Parathyroid adenoma (tissue), 2 donors: ENCODE data around the gene GRAMD1A.
"Not testable (repeated sequence)": the region's sequence is repeated elsewhere in the genome, so short reads cannot be mapped to it uniquely, and the experiment has no call there.

Experiments
- H2AFZ ChIP-seq: fragments of 300-600 bp; sonication (generic); one replicate; pipeline ENCODE4 v1.7.0; 2017; ENCODE audit warnings: antibody characterized with exemption, mild to moderate bottlenecking
- H3K27ac ChIP-seq: fragments of 300-600 bp; sonication (generic); one replicate; pipeline ENCODE4 v1.7.0; 2017
- H3K27me3 ChIP-seq: fragments of 300-600 bp; sonication (generic); one replicate; pipeline ENCODE4 v1.7.0; 2017; ENCODE audit warnings: low read length; ENCODE audit not compliant: control insufficient read depth, insufficient read depth
- H3K36me3 ChIP-seq: fragments of 300-600 bp; sonication (generic); one replicate; pipeline ENCODE4 v1.7.0; 2017; ENCODE audit warnings: low read length; ENCODE audit not compliant: control insufficient read depth, insufficient read depth
- H3K4me1 ChIP-seq: fragments of 300-600 bp; sonication (generic); one replicate; pipeline ENCODE4 v1.7.0; 2017; ENCODE audit warnings: control low read depth
- H3K4me2 ChIP-seq: fragments of 300-600 bp; sonication (generic); one replicate; pipeline ENCODE4 v1.7.0; 2017; ENCODE audit warnings: low read length
- H3K4me3 ChIP-seq: fragments of 300-600 bp; sonication (generic); one replicate; pipeline ENCODE4 v1.7.0; 2017; ENCODE audit warnings: low read depth, low read length
- H3K79me2 ChIP-seq: fragments of 300-600 bp; sonication (generic); one replicate; pipeline ENCODE4 v1.7.0; 2017; ENCODE audit warnings: control low read depth
- H3K9ac ChIP-seq: fragments of 300-600 bp; sonication (generic); one replicate; pipeline ENCODE4 v1.7.0; 2017; ENCODE audit warnings: mild to moderate bottlenecking
- H3K9me3 ChIP-seq: fragments of 300-600 bp; sonication (generic); one replicate; pipeline ENCODE4 v1.7.0; 2017; ENCODE audit warnings: low read length; ENCODE audit not compliant: control insufficient read depth
- TF ChIP-seq, protein P1 (sequence below): fragments of 300-600 bp; sonication (generic); IDR thresholded peaks from one replicate; pipeline ENCODE4 v1.7.0; 2017; ENCODE audit warnings: antibody characterized with exemption, mild to moderate bottlenecking
- donor health status: primary hyperparathyroidism.

The GRAMD1A gene

GRCh38 chr19:35046461-35046860, 46.3 kb downstream of the GRAMD1A start:
- no peak overlapping the region for H2AFZ ChIP-seq
- H3K9me3 ChIP-seq, result no peaks in the 10 kb centered on the region
- no peak overlapping the region for H3K9ac ChIP-seq
- no peaks in the 10 kb centered on the region for H3K36me3 ChIP-seq
- TF ChIP-seq, protein P1, sequence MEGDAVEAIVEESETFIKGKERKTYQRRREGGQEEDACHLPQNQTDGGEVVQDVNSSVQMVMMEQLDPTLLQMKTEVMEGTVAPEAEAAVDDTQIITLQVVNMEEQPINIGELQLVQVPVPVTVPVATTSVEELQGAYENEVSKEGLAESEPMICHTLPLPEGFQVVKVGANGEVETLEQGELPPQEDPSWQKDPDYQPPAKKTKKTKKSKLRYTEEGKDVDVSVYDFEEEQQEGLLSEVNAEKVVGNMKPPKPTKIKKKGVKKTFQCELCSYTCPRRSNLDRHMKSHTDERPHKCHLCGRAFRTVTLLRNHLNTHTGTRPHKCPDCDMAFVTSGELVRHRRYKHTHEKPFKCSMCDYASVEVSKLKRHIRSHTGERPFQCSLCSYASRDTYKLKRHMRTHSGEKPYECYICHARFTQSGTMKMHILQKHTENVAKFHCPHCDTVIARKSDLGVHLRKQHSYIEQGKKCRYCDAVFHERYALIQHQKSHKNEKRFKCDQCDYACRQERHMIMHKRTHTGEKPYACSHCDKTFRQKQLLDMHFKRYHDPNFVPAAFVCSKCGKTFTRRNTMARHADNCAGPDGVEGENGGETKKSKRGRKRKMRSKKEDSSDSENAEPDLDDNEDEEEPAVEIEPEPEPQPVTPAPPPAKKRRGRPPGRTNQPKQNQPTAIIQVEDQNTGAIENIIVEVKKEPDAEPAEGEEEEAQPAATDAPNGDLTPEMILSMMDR, result no peak
- no peak overlapping the region for H3K27ac ChIP-seq
- no peaks in the 10 kb centered on the region for H3K27me3 ChIP-seq
- peaks cover 2% of the 10 kb centered on the region for H3K79me2 ChIP-seq
- no peak overlapping the region for H3K4me3 ChIP-seq
- H3K4me2 ChIP-seq, result no peak overlapping the region
- peaks cover 10% of the 10 kb centered on the region for H3K4me1 ChIP-seq

DNA sequence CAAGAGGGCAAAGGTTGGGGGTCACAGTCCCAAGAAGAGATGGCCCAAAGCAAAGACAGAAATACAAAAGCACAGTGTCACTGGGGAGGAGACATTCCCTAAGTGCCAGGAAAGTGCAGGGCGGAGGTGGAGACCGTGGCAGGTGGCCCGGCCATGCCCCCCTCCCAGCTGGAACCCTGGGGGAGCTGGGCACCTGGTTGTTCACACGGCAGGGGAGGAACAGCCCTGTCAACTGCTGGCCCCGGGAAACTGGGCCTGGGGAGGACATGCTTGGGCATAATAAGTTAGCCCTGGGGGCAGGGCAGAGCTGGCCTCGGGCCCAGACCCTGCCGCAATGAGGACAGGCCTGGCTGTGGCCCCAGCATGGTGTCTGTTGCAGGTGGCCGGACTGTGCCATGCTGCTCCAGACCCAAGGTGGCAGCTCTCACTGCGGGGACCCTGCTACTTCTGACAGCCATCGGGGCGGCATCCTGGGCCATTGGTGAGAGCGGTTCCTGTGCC, 48.8 kb downstream of the GRAMD1A start:
- Histone ChIP-seq H3K4me1 (no peaks in the 10 kb centered on the region), H3K36me3 (no peaks in the 10 kb centered on the region), H3K79me2 (no peaks in the 10 kb centered on the region), H3K27me3 (no peaks in the 10 kb centered on the region), H3K27ac (no peak overlapping the region), H3K9ac (no peak overlapping the region), H3K9me3 (no peaks in the 10 kb centered on the region), H3K4me2 (no peak overlapping the region), H3K4me3 (no peak overlapping the region), H2AFZ (no peak overlapping the region)
- TF ChIP-seq, protein P1, result no peak

DNA sequence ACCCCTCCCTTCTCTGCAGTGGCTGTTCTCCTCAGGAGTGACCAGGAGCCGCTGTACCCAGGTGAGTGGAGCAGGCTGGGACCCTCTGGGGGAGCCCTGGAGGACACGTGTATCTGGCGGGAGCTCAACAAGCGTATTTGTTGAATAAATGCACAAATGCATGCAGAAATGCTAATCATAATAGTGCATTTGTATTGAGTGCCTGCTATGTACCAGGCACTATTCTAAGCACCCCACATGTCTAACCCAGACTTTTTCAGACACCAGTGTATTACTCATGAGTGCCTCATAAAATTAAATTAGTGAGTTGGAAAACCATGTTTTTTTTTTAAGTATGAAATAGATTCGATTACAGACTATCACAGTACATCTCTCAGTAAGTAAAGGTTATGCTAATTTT, 49.3 kb downstream of the GRAMD1A start:
- no peaks in the 10 kb centered on the region for H3K4me1 ChIP-seq
- no peaks in the 10 kb centered on the region for H3K27me3 ChIP-seq
- H3K79me2 ChIP-seq, result no peaks in the 10 kb centered on the region
- H3K4me2 ChIP-seq, result no peak overlapping the region
- no peaks in the 10 kb centered on the region for H3K9me3 ChIP-seq
- no peak overlapping the region for H3K27ac ChIP-seq
- no peak overlapping the region for H3K9ac ChIP-seq
- TF ChIP-seq, protein P1, result no peak
- no peaks in the 10 kb centered on the region for H3K36me3 ChIP-seq
- H3K4me3 ChIP-seq, result no peak overlapping the region
- no peak overlapping the region for H2AFZ ChIP-seq

DNA sequence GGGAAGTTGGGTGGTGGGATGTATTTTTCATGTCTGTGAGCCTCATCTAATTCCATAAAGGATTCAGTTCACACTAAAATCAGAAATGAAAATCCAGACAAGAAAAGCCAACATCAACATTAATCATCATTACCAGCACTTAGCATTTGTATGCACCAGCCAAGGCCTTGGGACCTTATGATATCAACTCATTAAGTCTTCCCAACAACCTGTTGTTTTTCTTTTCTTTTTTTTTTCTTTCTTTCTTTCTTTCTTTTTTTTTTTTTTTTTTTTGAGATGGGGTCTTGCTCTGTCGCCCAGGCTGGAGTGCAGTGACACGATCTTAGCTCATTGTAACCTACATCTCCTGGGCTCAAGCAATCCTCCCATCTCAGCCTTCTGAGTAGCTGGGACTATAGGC, 50.5 kb downstream of the GRAMD1A start:
- not testable (repeated sequence) for H3K9ac ChIP-seq, H3K27ac ChIP-seq

DNA sequence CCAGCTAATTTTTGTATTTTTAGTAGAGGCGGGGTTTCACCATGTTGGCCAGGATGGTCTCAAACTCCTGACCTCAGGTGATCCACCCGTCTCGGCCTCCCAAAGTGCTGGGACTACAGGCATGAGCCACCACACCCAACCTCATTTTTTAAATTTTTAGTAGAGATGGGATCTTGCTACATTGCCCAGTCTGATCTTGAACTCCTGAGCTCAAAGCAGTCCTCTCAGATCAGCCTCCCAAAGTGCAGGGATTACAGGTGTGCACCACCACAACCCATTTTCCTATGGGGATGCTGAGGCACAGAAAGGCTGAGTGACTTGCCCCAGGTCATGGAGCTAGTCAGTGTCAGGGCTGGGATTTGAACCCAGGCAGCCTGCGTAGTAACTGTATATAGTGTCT, 51.1 kb downstream of the GRAMD1A start:
- not testable (repeated sequence) for H3K9ac ChIP-seq, H3K79me2 ChIP-seq, H3K4me3 ChIP-seq, H3K9me3 ChIP-seq, H2AFZ ChIP-seq, H3K27ac ChIP-seq, H3K4me2 ChIP-seq, H3K4me1 ChIP-seq, H3K36me3 ChIP-seq, H3K27me3 ChIP-seq

More for the DNA sequence above, 50.5 kb downstream of the GRAMD1A start:
- not testable (repeated sequence) for H3K79me2 ChIP-seq, H3K4me2 ChIP-seq, H2AFZ ChIP-seq, H3K9me3 ChIP-seq, H3K4me3 ChIP-seq, H3K27me3 ChIP-seq, H3K36me3 ChIP-seq, H3K4me1 ChIP-seq

DNA sequence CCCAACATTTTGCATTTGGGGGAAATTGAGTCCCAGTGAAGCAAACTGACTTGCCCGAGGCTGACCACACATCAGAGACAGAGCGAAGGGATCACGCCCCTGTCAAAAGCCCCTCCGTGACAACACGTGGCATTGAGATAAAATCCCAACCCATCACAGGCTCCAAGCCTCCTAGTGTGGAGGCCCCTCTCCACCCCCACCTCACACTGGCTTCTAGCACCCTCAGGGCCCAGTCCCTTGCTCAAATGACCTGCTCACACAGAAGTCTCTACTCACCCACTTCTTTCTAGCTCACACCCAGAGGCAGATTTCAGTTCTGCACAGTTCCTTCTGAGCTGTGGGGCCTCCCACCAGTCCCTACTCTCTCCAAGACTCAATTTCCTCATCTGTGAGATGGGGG, 51.7 kb downstream of the GRAMD1A start:
- H3K4me1 ChIP-seq, result no peaks in the 10 kb centered on the region
- H3K4me3 ChIP-seq, result no peak overlapping the region
- no peaks in the 10 kb centered on the region for H3K9me3 ChIP-seq
- no peaks in the 10 kb centered on the region for H3K36me3 ChIP-seq
- no peak overlapping the region for H3K9ac ChIP-seq
- H3K27ac ChIP-seq, result no peak overlapping the region
- H3K27me3 ChIP-seq, result no peaks in the 10 kb centered on the region
- H3K4me2 ChIP-seq, result no peak overlapping the region
- no peak overlapping the region for H2AFZ ChIP-seq
- TF ChIP-seq, protein P1, result no peak
- H3K79me2 ChIP-seq, result no peaks in the 10 kb centered on the region
